HepG2 (cell line): ENCODE measurements around the gene CEP44. TPM values are rescaled to one million over a fixed set of nuclear protein-coding genes. Genes with fewer than 3 reads are reported as not detected.

ENCODE experiments used
- ATAC-seq: fragments of 200-7000 bp; cut with Tn5 transposase; 3 replicates; pipeline ENCODE4 v1.9.1; 2020; ENCODE audit warnings: mild to moderate bottlenecking, moderate library complexity
- BruUV-seq: library from RNA; stranded (reverse); fragments of 400-500 nt; replicated peaks from 2 replicates; lab custom pipeline; 2021; lab: Mats Ljungman, UMichigan
- CTCF ChIA-PET: fragments of 300-600 bp; formaldehyde crosslinking; extraction: SDS; loops from one replicate; lab custom pipeline; 2021; ENCODE audit warnings: low total read pairs, inconsistent platforms, low intra/inter-chr PET ratio; lab: Yijun Ruan, JAX
- POLR2A ChIA-PET: fragments of 350-600 bp; sonication (Branson Sonifier 250); formaldehyde crosslinking; loops from one replicate; lab custom pipeline; 2020; ENCODE audit warnings: antibody characterized with exemption, inconsistent platforms; lab: Yijun Ruan, JAX
- DNase-seq: peaks from one replicate; pipeline ENCODE4 v3.0.0-alpha.2; 2015; ENCODE audit warnings: low spot score
- FAIRE-seq: peaks from 3 replicates; lab custom pipeline; 2011; peaks lifted over from hg19 to GRCh38; lab: Jason Lieb, UNC
- H2AFZ ChIP-seq: one replicate; pipeline ENCODE4 v1.6.1; 2011; ENCODE audit warnings: low read length, inconsistent platforms
- H3K27ac ChIP-seq: fragments of 300-600 bp; 3 replicates; pipeline ENCODE4 v1.8.0; 2011; ENCODE audit warnings: mixed run types, mild to moderate bottlenecking, mixed read lengths, low read length, inconsistent platforms; ENCODE audit not compliant: insufficient read depth; ENCODE audit errors: extremely low read length
- H3K27me3 ChIP-seq, 2 experiments: fragments of 200-600 bp in 1 of 2; 2 replicates in 1 of 2; 3 replicates in 1 of 2; pipeline versions ENCODE4 v1.6.0 to v1.8.0; 2011; ENCODE audit warnings: low read length in 2 of 2, mild to moderate bottlenecking in 2 of 2, moderate library complexity in 2 of 2, inconsistent platforms in 1 of 2; ENCODE audit not compliant: insufficient read depth in 2 of 2, control insufficient read depth in 1 of 2
- H3K36me3 ChIP-seq, 2 experiments: fragments of 200-600 bp in 1 of 2; replicated peaks in 1 of 2; 2 replicates in 1 of 2; 3 replicates in 1 of 2; pipeline versions ENCODE4 v1.5.1 to v1.8.0; 2011; ENCODE audit warnings: low read length in 2 of 2, inconsistent platforms in 1 of 2; ENCODE audit not compliant: insufficient read depth in 2 of 2, control insufficient read depth in 1 of 2
- H3K4me1 ChIP-seq: 2 replicates; pipeline ENCODE4 v1.5.1; 2012; ENCODE audit warnings: low read length, inconsistent platforms; ENCODE audit not compliant: insufficient read depth
- H3K4me2 ChIP-seq: 2 replicates; pipeline ENCODE4 v1.6.0; 2011; ENCODE audit warnings: low read depth, low read length, inconsistent platforms
- H3K4me3 ChIP-seq, 3 experiments: fragments of 200-600 bp in 1 of 3; sonication (generic), shearing (Covaris generic) in 1 of 3; replicated peaks in 1 of 3; 2 replicates each; pipeline ENCODE4 v1.5.1; 2011 to 2016; ENCODE audit warnings: low read length in 3 of 3, inconsistent platforms in 2 of 3, low read depth in 2 of 3, mild to moderate bottlenecking in 2 of 3, control low read depth in 1 of 3, mixed read lengths in 1 of 3; ENCODE audit not compliant: insufficient read depth in 1 of 3
- H3K79me2 ChIP-seq: one replicate; pipeline ENCODE4 v1.6.1; 2011; ENCODE audit warnings: low read length, inconsistent platforms; ENCODE audit not compliant: insufficient read depth
- H3K9ac ChIP-seq: 2 replicates; pipeline ENCODE4 v1.6.0; 2011; ENCODE audit warnings: mild to moderate bottlenecking, low read depth, low read length, inconsistent platforms; ENCODE audit not compliant: insufficient read depth
- H3K9me3 ChIP-seq: 2 replicates; pipeline ENCODE4 v1.5.1; 2012; ENCODE audit warnings: mild to moderate bottlenecking, low read length
- H4K20me1 ChIP-seq: 2 replicates; pipeline ENCODE4 v1.6.0; 2011; ENCODE audit warnings: inconsistent platforms, mild to moderate bottlenecking, low read length, moderate library complexity; ENCODE audit not compliant: insufficient read depth
- AGO2 ChIP-seq: fragments of 200-400 bp; formaldehyde crosslinking; optimal IDR thresholded peaks from 2 replicates; pipeline ENCODE3; 2017; ENCODE audit warnings: mild to moderate bottlenecking, low read depth, low read length, moderate library complexity
- FOXM1 ChIP-seq: sonication (generic); formaldehyde crosslinking; IDR thresholded peaks from 2 replicates; pipeline ENCODE4 v1.5.0; 2020; ENCODE audit warnings: missing genetic modification reagents
- HMG20A ChIP-seq: IDR thresholded peaks from 2 replicates; pipeline ENCODE4 v1.6.1; 2016; ENCODE audit warnings: borderline replicate concordance
- KDM6A ChIP-seq: IDR thresholded peaks from 2 replicates; pipeline ENCODE4 v1.6.1; 2016; ENCODE audit warnings: low read depth
- NR0B2 ChIP-seq: sonication (generic); formaldehyde crosslinking; IDR thresholded peaks from 2 replicates; pipeline ENCODE4 v1.4.0; 2020; ENCODE audit warnings: mild to moderate bottlenecking, missing genetic modification reagents
- RCOR2 ChIP-seq: IDR thresholded peaks from 2 replicates; pipeline ENCODE4 v1.6.1; 2016; ENCODE audit warnings: missing biosample characterization, missing genetic modification reagents
- SIX4 ChIP-seq: sonication (generic); formaldehyde crosslinking; IDR thresholded peaks from 2 replicates; pipeline ENCODE4 v1.4.0; 2020; ENCODE audit warnings: missing genetic modification reagents
- TCF12 ChIP-seq, 2 experiments: fragments of 450-650 bp in 1 of 2; sonication (generic) in 1 of 2; formaldehyde crosslinking in 1 of 2; IDR thresholded peaks; 2 replicates each; pipeline versions ENCODE4 v1.6.1 to v1.8.0; 2017 to 2022; ENCODE audit warnings: antibody characterized with exemption in 1 of 2, mild to moderate bottlenecking in 1 of 2, missing genetic modification reagents in 1 of 2, moderate library complexity in 1 of 2
- ZC3H13 ChIP-seq: sonication (generic); formaldehyde crosslinking; IDR thresholded peaks from 2 replicates; pipeline ENCODE4 v1.8.1; 2023; ENCODE audit warnings: mild to moderate bottlenecking, missing genetic modification reagents, moderate library complexity
- ZNF142 ChIP-seq: sonication (generic); formaldehyde crosslinking; IDR thresholded peaks from 2 replicates; pipeline ENCODE4 v1.4.0; 2020; ENCODE audit warnings: missing genetic modification reagents
- ZNF235 ChIP-seq: sonication (generic); formaldehyde crosslinking; IDR thresholded peaks from 2 replicates; pipeline ENCODE4 v1.8.1; 2023; ENCODE audit warnings: mild to moderate bottlenecking, missing genetic modification reagents, borderline replicate concordance
- ZNF253 ChIP-seq: sonication (generic); formaldehyde crosslinking; IDR thresholded peaks from 2 replicates; pipeline ENCODE4 v1.8.0; 2022; ENCODE audit warnings: mild to moderate bottlenecking, missing genetic modification reagents, borderline replicate concordance
- ZNF30 ChIP-seq: sonication (generic); formaldehyde crosslinking; IDR thresholded peaks from 2 replicates; pipeline ENCODE4 v1.5.0; 2020; ENCODE audit warnings: mild to moderate bottlenecking, missing genetic modification reagents
- ZNF569 ChIP-seq: sonication (generic); formaldehyde crosslinking; IDR thresholded peaks from 2 replicates; pipeline ENCODE4 v1.5.0; 2020; ENCODE audit warnings: mild to moderate bottlenecking, missing genetic modification reagents, moderate library complexity, borderline replicate concordance
- WGBS: methylation state at CpG from one replicate; pipeline ENCODE4 v1.1.6; 2017; ENCODE audit warnings: low lambda C conversion rate; 5-methylcytosine and 5-hydroxymethylcytosine counted together
- in situ Hi-C: cut with HindIII; loops from 2 replicates; pipeline ENCODE4 v1.10.0; 2017; ENCODE audit warnings: low pct_unique_long_range_greater_than_20kb; ENCODE audit not compliant: extremely low pct_ligation_motif_present
- intact Hi-C: fragments of 100-400 bp; cut with micrococcal nuclease; formaldehyde crosslinking; loops from one replicate; pipeline ENCODE4 v1.10.0; 2022; ENCODE audit not compliant: unreplicated experiment
- polyA plus RNA-seq, 8 experiments: library from polyadenylated mRNA; depleted of rRNA in 3 of 8; stranded (reverse) in 7 of 8; unstranded in 1 of 8; fragments of >200 nt; fragmentation: Illumina TruSeq in 4 of 8; extraction: Trizol in 4 of 8; gene quantifications; 2 replicates each; pipeline versions ENCODE4 v1.2.1 to v1.2.3, GENCODE V29; 2011 to 2016; ENCODE audit warnings: low read depth in 4 of 8, missing spikeins in 1 of 8, mixed read lengths in 1 of 8; ENCODE audit not compliant: insufficient read depth in 1 of 8
- total RNA-seq, 5 experiments: library from RNA; depleted of rRNA; stranded (reverse); fragments of >200 nt; fragmentation: Illumina TruSeq; extraction: Trizol; gene quantifications; 2 replicates each; pipeline ENCODE4 v1.2.3, GENCODE V29; 2016; ENCODE audit warnings: low read depth in 1 of 5

CEP44 gene
- total and polyA plus RNA-seq, 2 of the 13 experiments (the other 11 are each of a cell fraction or from before 2014, with no cell fraction given) = 5.5 to 11.9 TPM

GRCh38 chr4:174304664-174305063 is 21.0 kb downstream of the CEP44 start:
- BruUV-seq = no TSS peak
- no peak overlapping the region for H3K4me2 ChIP-seq
- H2AFZ ChIP-seq = no peak overlapping the region
- ATAC-seq (no peak), FAIRE-seq (no peak), DNase-seq (no peak)
- peaks cover 0 to 19% of the 10 kb centered on the region in 2 experiments; a peak in 2 of 5 replicates for H3K36me3 ChIP-seq
- no peaks in the 10 kb centered on the region for H3K79me2 ChIP-seq
- H3K27ac ChIP-seq = no peak overlapping the region
- H3K9ac ChIP-seq = no peak overlapping the region
- no peaks in the 10 kb centered on the region for H3K27me3 ChIP-seq
- no peak overlapping the region for H3K4me3 ChIP-seq
- intact Hi-C loops = no loop called here
- no peaks in the 10 kb centered on the region for H3K4me1 ChIP-seq
- H3K9me3 ChIP-seq = no peaks in the 10 kb centered on the region
- POLR2A ChIA-PET = no interaction called here
- CTCF ChIA-PET = no interaction called here
- 95% methylated on average over 1 of the region's 1 CpG for WGBS
- in situ Hi-C loops = no loop called here
- no peak for TF ChIP-seq ZC3H13 (CRISPR knock-in tag)
- no peak for TF ChIP-seq KDM6A (CRISPR knock-in tag)
- TF ChIP-seq FOXM1 (CRISPR knock-in tag) = no peak
- TF ChIP-seq, all 625 proteins: peak for 0
- no peaks in the 10 kb centered on the region for H4K20me1 ChIP-seq

- Histone ChIP-seq H3K4me3 (no peak overlapping the region), H3K27ac (no peak overlapping the region), H3K36me3 (peaks cover 0 to 14% of the 10 kb centered on the region in 2 experiments; a peak in 2 of 5 replicates), H3K4me1 (no peaks in the 10 kb centered on the region), H3K4me2 (no peak overlapping the region), H3K9me3 (no peaks in the 10 kb centered on the region), H3K27me3 (no peaks in the 10 kb centered on the region), H3K79me2 (no peaks in the 10 kb centered on the region), H2AFZ (no peak overlapping the region), H3K9ac (no peak overlapping the region), H4K20me1 (no peaks in the 10 kb centered on the region)
- intact Hi-C loops = no loop called here
- ChIA-PET CTCF (no interaction called here), POLR2A (no interaction called here)
- FAIRE-seq (no peak), ATAC-seq (no peak), DNase-seq (no peak)
- WGBS = 98% methylated on average over 3 of the region's 3 CpGs
- in situ Hi-C loops = no loop called here
- BruUV-seq = no TSS peak
- no peak for TF ChIP-seq ZNF569 (CRISPR knock-in tag)
- no peak for TF ChIP-seq AGO2
- no peak for TF ChIP-seq ZNF235 (CRISPR knock-in tag)
- no peak for TF ChIP-seq HMG20A
- TF ChIP-seq TCF12 (IDR thresholded peaks at IDR 0.05) = no peak
- no peak for TF ChIP-seq TCF12 (CRISPR knock-in tag; IDR thresholded peaks at IDR 0.05)
- TF ChIP-seq ZNF253 = no peak
- no peak for TF ChIP-seq NR0B2 (CRISPR knock-in tag)
- TF ChIP-seq SIX4 = no peak
- TF ChIP-seq ZNF142 (CRISPR knock-in tag) = no peak
- no peak for TF ChIP-seq RCOR2 (CRISPR knock-in tag)
- no peak for TF ChIP-seq ZNF30 (CRISPR knock-in tag)
These were observed 22.2 kb downstream of the CEP44 start for GRCh38 chr4:174305961-174306360.
